ENCODE results near the gene NDUFB8. TPM values are rescaled to one million over a fixed set of nuclear protein-coding genes. Genes with fewer than 3 reads are reported as not detected.

Gene NDUFB8
- total and polyA plus RNA-seq, 3 experiments from 2014 or later: 242 to 488 (median 246) TPM

- H3K9me3 Mint-ChIP-seq: no peaks in the 10 kb centered on the region
- Histone ChIP-seq H3K4me3 (ENCODE audit: low read length) (no peak overlapping the region), H3K27ac (ENCODE audit: low read depth, low read length) (no peak overlapping the region), H3K4me1 (ENCODE audit: insufficient read depth, low read length) (no peaks in the 10 kb centered on the region), H3K36me3 (ENCODE audit: insufficient read depth, low read length) (peaks cover 13% of the 10 kb centered on the region), H3K27me3 (ENCODE audit: insufficient read depth, low read length, poor library complexity, severe bottlenecking) (peaks cover 5% of the 10 kb centered on the region), H3K9me3 (ENCODE audit: low read length) (no peaks in the 10 kb centered on the region)
- no peak overlapping the region for H3K4me3 Mint-ChIP-seq
- ChIA-PET CTCF (interaction anchor here (4.5 kb wide), 1 partner anchor 24 kb away, joined by 15 read pairs; no protein-coding TSS in a partner anchor), POLR2A (no interaction called here)
- peaks cover 5 to 8% of the 10 kb centered on the region in 2 donors for H3K27me3 Mint-ChIP-seq
- H3K36me3 Mint-ChIP-seq: peaks cover 9 to 45% (median 13%) of the 10 kb centered on the region in 3 donors
- DNase-seq: no peak
- peaks cover 11 to 15% (median 12%) of the 10 kb centered on the region in 3 donors for H3K4me1 Mint-ChIP-seq
- H3K27ac Mint-ChIP-seq: no peak overlapping the region
These were observed 44.3 kb downstream of the NDUFB8 start for GRCh38 chr10:100485366-100485765.

- Histone ChIP-seq H3K27ac (ENCODE audit: low read depth, low read length) (no peak overlapping the region), H3K9me3 (ENCODE audit: low read length) (no peaks in the 10 kb centered on the region), H3K36me3 (ENCODE audit: insufficient read depth, low read length) (peaks cover 8% of the 10 kb centered on the region), H3K4me1 (ENCODE audit: insufficient read depth, low read length) (no peaks in the 10 kb centered on the region), H3K4me3 (ENCODE audit: low read length) (no peak overlapping the region), H3K27me3 (ENCODE audit: insufficient read depth, low read length, poor library complexity, severe bottlenecking) (peaks cover 7% of the 10 kb centered on the region)
- Mint-ChIP-seq H3K27me3 (peaks cover 12 to 18% of the 10 kb centered on the region in 2 donors), H3K4me3 (peak overlapping the region in 4 of 7 donors; percentile 8 to 82 (median 48)), H3K9me3 (no peaks in the 10 kb centered on the region), H3K4me1 (peaks cover 11 to 15% (median 12%) of the 10 kb centered on the region in 3 donors), H3K27ac (peak overlapping the region in 2 of 8 donors; percentile 29 to 67), H3K36me3 (peaks cover 6 to 33% (median 9%) of the 10 kb centered on the region in 3 donors)
- ChIA-PET CTCF (interaction anchor here (1.4 to 5.3 kb wide), 9 partner anchors 10 to 52 kb away, joined by 4 to 80 read pairs (median 18); partner anchors contain the start of genes HIF1AN, NDUFB8 and SEC31B), POLR2A (no interaction called here)
- DNase-seq: no peak
These were observed 45.6 kb downstream of the NDUFB8 start for GRCh38 chr10:100483876-100484666.

- Histone ChIP-seq H3K4me3 (ENCODE audit: low read length) (no peak overlapping the region), H3K4me1 (ENCODE audit: insufficient read depth, low read length) (no peaks in the 10 kb centered on the region), H3K27me3 (ENCODE audit: insufficient read depth, low read length, poor library complexity, severe bottlenecking) (peaks cover 7% of the 10 kb centered on the region), H3K9me3 (ENCODE audit: low read length) (no peaks in the 10 kb centered on the region), H3K27ac (ENCODE audit: low read depth, low read length) (no peak overlapping the region), H3K36me3 (ENCODE audit: insufficient read depth, low read length) (no peaks in the 10 kb centered on the region)
- H3K4me1 Mint-ChIP-seq: peaks cover 11 to 15% (median 12%) of the 10 kb centered on the region in 3 donors
- no peak overlapping the region for H3K27ac Mint-ChIP-seq
- no peaks in the 10 kb centered on the region for H3K9me3 Mint-ChIP-seq
- H3K27me3 Mint-ChIP-seq: peaks cover 12 to 27% of the 10 kb centered on the region in 2 donors
- no peak for DNase-seq
- peaks cover 2 to 23% (median 9%) of the 10 kb centered on the region in 3 donors for H3K36me3 Mint-ChIP-seq
- POLR2A ChIA-PET: interaction anchor here (1.6 kb wide), 1 partner anchor 36 kb away, joined by 4 read pairs; no protein-coding TSS in a partner anchor
- peak overlapping the region; percentile 74 to 93 (median 82) for H3K4me3 Mint-ChIP-seq
- CTCF ChIA-PET: interaction anchor here (0.9 to 5.3 kb wide), 19 partner anchors 9 to 146 kb away, joined by 3 to 80 read pairs (median 8); partner anchors contain the start of genes HIF1AN, NDUFB8, SEC31B and WNT8B
These were observed 46.9 kb downstream of the NDUFB8 start for GRCh38 chr10:100482834-100483185.

- Histone ChIP-seq H3K36me3 (ENCODE audit: insufficient read depth, low read length) (no peaks in the 10 kb centered on the region), H3K27ac (ENCODE audit: low read depth, low read length) (no peak overlapping the region), H3K4me3 (ENCODE audit: low read length) (peak overlapping the region; percentile 60), H3K9me3 (ENCODE audit: low read length) (no peaks in the 10 kb centered on the region), H3K27me3 (ENCODE audit: insufficient read depth, low read length, poor library complexity, severe bottlenecking) (peaks cover 7% of the 10 kb centered on the region), H3K4me1 (ENCODE audit: insufficient read depth, low read length) (no peaks in the 10 kb centered on the region)
- CTCF ChIA-PET: interaction anchor here (0.8 to 5.3 kb wide), 22 partner anchors 9 to 145 kb away, joined by 3 to 80 read pairs (median 8); partner anchors contain the start of genes HIF1AN, NDUFB8, SEC31B and WNT8B
- no peaks in the 10 kb centered on the region for H3K9me3 Mint-ChIP-seq
- peaks cover 12 to 27% of the 10 kb centered on the region in 2 donors for H3K27me3 Mint-ChIP-seq
- POLR2A ChIA-PET: interaction anchor here (1.0 to 1.6 kb wide), 2 partner anchors 28 to 36 kb away, joined by 4 read pairs; no protein-coding TSS in a partner anchor
- peaks cover 11 to 15% (median 12%) of the 10 kb centered on the region in 3 donors for H3K4me1 Mint-ChIP-seq
- DNase-seq: peak; percentile 54 to 74 (median 65)
- peak overlapping the region in 4 of 8 donors; percentile 52 to 76 (median 62) for H3K27ac Mint-ChIP-seq
- peaks cover 2 to 19% (median 9%) of the 10 kb centered on the region in 3 donors for H3K36me3 Mint-ChIP-seq
- H3K4me3 Mint-ChIP-seq: peak overlapping the region; percentile 74 to 93 (median 82)
These were observed 47.4 kb downstream of the NDUFB8 start for GRCh38 chr10:100482181-100482833.

GRCh38 chr10:100481462-100482081 is 48.1 kb downstream of the NDUFB8 start:
- CTCF ChIA-PET: interaction anchor here (0.8 to 5.3 kb wide), 19 partner anchors 8 to 145 kb away, joined by 3 to 80 read pairs (median 8); partner anchors contain the start of genes HIF1AN, NDUFB8, SEC31B and WNT8B

GRCh38 chr10:100480002-100480401 is 49.7 kb downstream of the NDUFB8 start:
- Mint-ChIP-seq H3K4me3 (no peak overlapping the region), H3K9me3 (no peaks in the 10 kb centered on the region)
- POLR2A ChIA-PET: interaction anchor here (1.9 kb wide), 1 partner anchor 55 kb away, joined by 6 read pairs; the partner anchor contains the start of gene HIF1AN

More at GRCh38 chr10:100481462-100482081, 48.1 kb downstream of the NDUFB8 start:
- H3K4me1 Mint-ChIP-seq: peaks cover 11 to 15% (median 12%) of the 10 kb centered on the region in 3 donors
- H3K27ac Mint-ChIP-seq: peak overlapping the region in 3 of 8 donors; percentile 21 to 53 (median 52)
- H3K27me3 Mint-ChIP-seq: peaks cover 12 to 27% of the 10 kb centered on the region in 2 donors
- peak overlapping the region; percentile 15 to 93 (median 78) for H3K4me3 Mint-ChIP-seq
- H3K4me3 ChIP-seq (ENCODE audit: low read length): peak overlapping the region; percentile 60
- no peak overlapping the region for H3K27ac ChIP-seq (ENCODE audit: low read depth, low read length)
- H3K36me3 ChIP-seq (ENCODE audit: insufficient read depth, low read length): no peaks in the 10 kb centered on the region
- H3K27me3 ChIP-seq (ENCODE audit: insufficient read depth, low read length, poor library complexity, severe bottlenecking): peaks cover 7% of the 10 kb centered on the region
- H3K4me1 ChIP-seq (ENCODE audit: insufficient read depth, low read length): no peaks in the 10 kb centered on the region
- no peaks in the 10 kb centered on the region for H3K9me3 ChIP-seq (ENCODE audit: low read length)
- H3K36me3 Mint-ChIP-seq: peaks cover 0 to 12% (median 5%) of the 10 kb centered on the region in 3 donors
- POLR2A ChIA-PET: interaction anchor here (1.0 to 1.9 kb wide), 3 partner anchors 28 to 54 kb away, joined by 4 to 6 read pairs (median 4); partner anchors contain the start of gene HIF1AN
- peak; percentile 75 to 92 (median 88) for DNase-seq
- no peaks in the 10 kb centered on the region for H3K9me3 Mint-ChIP-seq

GRCh38 chr10:100479037-100479436 is 50.6 kb downstream of the NDUFB8 start:
- no peak for DNase-seq
- H3K4me1 Mint-ChIP-seq: peaks cover 11 to 15% (median 12%) of the 10 kb centered on the region in 3 donors
- no peak overlapping the region for H3K27ac Mint-ChIP-seq
- H3K9me3 ChIP-seq (ENCODE audit: low read length): no peaks in the 10 kb centered on the region
- H3K36me3 ChIP-seq (ENCODE audit: insufficient read depth, low read length): no peaks in the 10 kb centered on the region
- peaks cover 12 to 31% of the 10 kb centered on the region in 2 donors for H3K27me3 Mint-ChIP-seq
- H3K27me3 ChIP-seq (ENCODE audit: insufficient read depth, low read length, poor library complexity, severe bottlenecking): peaks cover 7% of the 10 kb centered on the region
- H3K27ac ChIP-seq (ENCODE audit: low read depth, low read length): no peak overlapping the region
- H3K4me1 ChIP-seq (ENCODE audit: insufficient read depth, low read length): no peaks in the 10 kb centered on the region
- ChIA-PET CTCF (no interaction called here), POLR2A (interaction anchor here (0.7 kb wide), 1 partner anchor 38 kb away, joined by 5 read pairs; no protein-coding TSS in a partner anchor)
- no peaks in the 10 kb centered on the region for H3K9me3 Mint-ChIP-seq
- H3K36me3 Mint-ChIP-seq: no peaks in the 10 kb centered on the region
- H3K4me3 ChIP-seq (ENCODE audit: low read length): no peak overlapping the region
- no peak overlapping the region for H3K4me3 Mint-ChIP-seq

More at GRCh38 chr10:100480002-100480401, 49.7 kb downstream of the NDUFB8 start:
- CTCF ChIA-PET: interaction anchor here (5.3 kb wide), 1 partner anchor 39 kb away, joined by 44 read pairs; the partner anchor contains the start of gene SEC31B
- peaks cover 7% of the 10 kb centered on the region for H3K27me3 ChIP-seq (ENCODE audit: insufficient read depth, low read length, poor library complexity, severe bottlenecking)
- H3K4me1 ChIP-seq (ENCODE audit: insufficient read depth, low read length): no peaks in the 10 kb centered on the region
- H3K27ac ChIP-seq (ENCODE audit: low read depth, low read length): no peak overlapping the region
- Mint-ChIP-seq H3K4me1 (peaks cover 11 to 15% (median 12%) of the 10 kb centered on the region in 3 donors), H3K27ac (no peak overlapping the region), H3K36me3 (peaks cover 0 to 5% (median 3%) of the 10 kb centered on the region in 3 donors), H3K27me3 (peaks cover 12 to 27% of the 10 kb centered on the region in 2 donors)
- no peak for DNase-seq
- H3K36me3 ChIP-seq (ENCODE audit: insufficient read depth, low read length): no peaks in the 10 kb centered on the region
- no peaks in the 10 kb centered on the region for H3K9me3 ChIP-seq (ENCODE audit: low read length)
- no peak overlapping the region for H3K4me3 ChIP-seq (ENCODE audit: low read length)

All from CD8-positive, alpha-beta memory T cell (primary cell).